GM23338 (cell line): ENCODE results near the gene USP3. TPM values are rescaled to one million over a fixed set of nuclear protein-coding genes. Genes with fewer than 3 reads are reported as not detected.

Experiments
- ATAC-seq: fragments of 200-7000 bp; cut with Tn5 transposase; 3 replicates; pipeline ENCODE4 v1.9.1; 2020
- DNase-seq: peaks from one replicate; pipeline ENCODE4 v3.0.0-alpha.2; 2015; ENCODE audit warnings: low spot score
- H2AFZ ChIP-seq: fragments of 200-600 bp; sonication (generic); 2 replicates; pipeline ENCODE4 v1.8.0; 2016; ENCODE audit warnings: antibody characterized with exemption, mild to moderate bottlenecking, moderate library complexity
- H3F3A ChIP-seq: fragments of 200-600 bp; sonication (generic); replicated peaks from 2 replicates; pipeline ENCODE4 v1.8.0; 2017; ENCODE audit warnings: antibody characterized with exemption, mixed run types, low read depth
- H3K27ac ChIP-seq: fragments of 200-600 bp; sonication (generic); 2 replicates; pipeline ENCODE4 v1.6.1; 2016; ENCODE audit warnings: low read depth
- H3K27me3 ChIP-seq: fragments of 200-600 bp; sonication (generic); 2 replicates; pipeline ENCODE4 v1.8.0; 2016; ENCODE audit warnings: mild to moderate bottlenecking, mixed run types, moderate library complexity; ENCODE audit not compliant: insufficient read depth
- H3K36me3 ChIP-seq: fragments of 200-600 bp; sonication (generic); 2 replicates; pipeline ENCODE4 v1.8.0; 2016; ENCODE audit warnings: mild to moderate bottlenecking; ENCODE audit not compliant: insufficient read depth
- H3K4me1 ChIP-seq: fragments of 200-600 bp; sonication (generic); 2 replicates; pipeline ENCODE4 v1.8.0; 2016; ENCODE audit warnings: mild to moderate bottlenecking, moderate library complexity; ENCODE audit not compliant: insufficient read depth
- H3K4me2 ChIP-seq: fragments of 200-600 bp; sonication (generic); 2 replicates; pipeline ENCODE4 v1.7.1; 2017; ENCODE audit warnings: mixed run types
- H3K4me3 ChIP-seq: fragments of 200-600 bp; sonication (generic); 2 replicates; pipeline ENCODE4 v1.6.1; 2016; ENCODE audit warnings: mixed run types
- H3K79me2 ChIP-seq: fragments of 200-600 bp; sonication (generic); replicated peaks from 2 replicates; pipeline ENCODE4 v1.8.0; 2017; ENCODE audit warnings: mild to moderate bottlenecking; ENCODE audit not compliant: insufficient read depth
- H3K9me2 ChIP-seq: fragments of 200-600 bp; sonication (generic); 2 replicates; pipeline ENCODE4 v1.8.0; 2017; ENCODE audit not compliant: insufficient read depth
- H4K20me1 ChIP-seq: fragments of 200-600 bp; sonication (generic); replicated peaks from 2 replicates; pipeline ENCODE4 v1.8.0; 2017; ENCODE audit warnings: mild to moderate bottlenecking; ENCODE audit not compliant: insufficient read depth
- H3K27ac Mint-ChIP-seq: 2 replicates; pipeline ENCODE4 v1.8.0; 2020; ENCODE audit warnings: inconsistent platforms, mild to moderate bottlenecking, moderate library complexity, mixed read lengths
- H3K27me3 Mint-ChIP-seq: 3 replicates; pipeline ENCODE4 v1.8.0; 2022; ENCODE audit warnings: low read depth, mild to moderate bottlenecking, moderate library complexity, mixed read lengths, inconsistent platforms; ENCODE audit not compliant: insufficient read depth, poor library complexity
- H3K36me3 Mint-ChIP-seq: 3 replicates; pipeline ENCODE4 v1.8.0; 2021; ENCODE audit warnings: low read depth, mild to moderate bottlenecking, inconsistent platforms, moderate library complexity, mixed read lengths
- H3K4me1 Mint-ChIP-seq: 3 replicates; pipeline ENCODE4 v1.8.0; 2020; ENCODE audit warnings: mild to moderate bottlenecking, inconsistent platforms, mixed read lengths
- H3K4me3 Mint-ChIP-seq: 3 replicates; pipeline ENCODE4 v1.8.0; 2021; ENCODE audit warnings: moderate library complexity, mild to moderate bottlenecking, inconsistent platforms, mixed read lengths
- H3K9me3 Mint-ChIP-seq: 3 replicates; pipeline ENCODE4 v1.8.0; 2020; ENCODE audit warnings: moderate library complexity, mild to moderate bottlenecking, inconsistent platforms, mixed read lengths
- CTCF ChIP-seq, 2 experiments: fragments of 200-600 bp in 1 of 2; sonication (generic) in 1 of 2; conservative IDR thresholded peaks; 2 replicates each; pipeline versions ENCODE4 v1.5.1 to v1.6.1; 2016 to 2017; ENCODE audit warnings: antibody characterized with exemption in 2 of 2, low read depth in 2 of 2, mild to moderate bottlenecking in 2 of 2, moderate library complexity in 1 of 2
- ETS1 ChIP-seq: IDR thresholded peaks from 2 replicates; pipeline ENCODE4 v1.6.1; 2016; ENCODE audit warnings: antibody characterized with exemption
- JUNB ChIP-seq: IDR thresholded peaks from one replicate; pipeline ENCODE4 v1.6.1; 2016; ENCODE audit warnings: antibody characterized with exemption; ENCODE audit not compliant: unreplicated experiment
- ZNF114 ChIP-seq: fragments of 250-450 bp; sonication (Bioruptor Pico); IDR thresholded peaks from 2 replicates; pipeline ENCODE4 v1.5.0; 2020; ENCODE audit warnings: mild to moderate bottlenecking, moderate library complexity
- polyA plus RNA-seq: library from polyadenylated mRNA; unstranded; fragments of >200 nt; fragmentation: Nextera tagmentation; extraction: Ambion mirVana; gene quantifications from 2 replicates; pipeline ENCODE4 v1.2.1, GENCODE V29; 2016
- total RNA-seq: library from RNA; depleted of rRNA; stranded (reverse); fragments of >200 nt; shearing (Covaris generic); gene quantifications from 2 replicates; pipeline ENCODE4 v1.2.3, GENCODE V29; 2014
- TF ChIP-seq, protein P1 (sequence below): fragments of 250-450 bp; sonication (Bioruptor Pico); IDR thresholded peaks from 2 replicates; pipeline ENCODE4 v1.5.0; 2020; ENCODE audit warnings: mild to moderate bottlenecking, moderate library complexity

Gene USP3
- total and polyA plus RNA-seq, 2 experiments from 2014 or later = 9.7 to 9.9 TPM

GRCh38 chr15:63596676-63597037 is 92.3 kb downstream of the USP3 start (continued):
- TF ChIP-seq, protein P1, sequence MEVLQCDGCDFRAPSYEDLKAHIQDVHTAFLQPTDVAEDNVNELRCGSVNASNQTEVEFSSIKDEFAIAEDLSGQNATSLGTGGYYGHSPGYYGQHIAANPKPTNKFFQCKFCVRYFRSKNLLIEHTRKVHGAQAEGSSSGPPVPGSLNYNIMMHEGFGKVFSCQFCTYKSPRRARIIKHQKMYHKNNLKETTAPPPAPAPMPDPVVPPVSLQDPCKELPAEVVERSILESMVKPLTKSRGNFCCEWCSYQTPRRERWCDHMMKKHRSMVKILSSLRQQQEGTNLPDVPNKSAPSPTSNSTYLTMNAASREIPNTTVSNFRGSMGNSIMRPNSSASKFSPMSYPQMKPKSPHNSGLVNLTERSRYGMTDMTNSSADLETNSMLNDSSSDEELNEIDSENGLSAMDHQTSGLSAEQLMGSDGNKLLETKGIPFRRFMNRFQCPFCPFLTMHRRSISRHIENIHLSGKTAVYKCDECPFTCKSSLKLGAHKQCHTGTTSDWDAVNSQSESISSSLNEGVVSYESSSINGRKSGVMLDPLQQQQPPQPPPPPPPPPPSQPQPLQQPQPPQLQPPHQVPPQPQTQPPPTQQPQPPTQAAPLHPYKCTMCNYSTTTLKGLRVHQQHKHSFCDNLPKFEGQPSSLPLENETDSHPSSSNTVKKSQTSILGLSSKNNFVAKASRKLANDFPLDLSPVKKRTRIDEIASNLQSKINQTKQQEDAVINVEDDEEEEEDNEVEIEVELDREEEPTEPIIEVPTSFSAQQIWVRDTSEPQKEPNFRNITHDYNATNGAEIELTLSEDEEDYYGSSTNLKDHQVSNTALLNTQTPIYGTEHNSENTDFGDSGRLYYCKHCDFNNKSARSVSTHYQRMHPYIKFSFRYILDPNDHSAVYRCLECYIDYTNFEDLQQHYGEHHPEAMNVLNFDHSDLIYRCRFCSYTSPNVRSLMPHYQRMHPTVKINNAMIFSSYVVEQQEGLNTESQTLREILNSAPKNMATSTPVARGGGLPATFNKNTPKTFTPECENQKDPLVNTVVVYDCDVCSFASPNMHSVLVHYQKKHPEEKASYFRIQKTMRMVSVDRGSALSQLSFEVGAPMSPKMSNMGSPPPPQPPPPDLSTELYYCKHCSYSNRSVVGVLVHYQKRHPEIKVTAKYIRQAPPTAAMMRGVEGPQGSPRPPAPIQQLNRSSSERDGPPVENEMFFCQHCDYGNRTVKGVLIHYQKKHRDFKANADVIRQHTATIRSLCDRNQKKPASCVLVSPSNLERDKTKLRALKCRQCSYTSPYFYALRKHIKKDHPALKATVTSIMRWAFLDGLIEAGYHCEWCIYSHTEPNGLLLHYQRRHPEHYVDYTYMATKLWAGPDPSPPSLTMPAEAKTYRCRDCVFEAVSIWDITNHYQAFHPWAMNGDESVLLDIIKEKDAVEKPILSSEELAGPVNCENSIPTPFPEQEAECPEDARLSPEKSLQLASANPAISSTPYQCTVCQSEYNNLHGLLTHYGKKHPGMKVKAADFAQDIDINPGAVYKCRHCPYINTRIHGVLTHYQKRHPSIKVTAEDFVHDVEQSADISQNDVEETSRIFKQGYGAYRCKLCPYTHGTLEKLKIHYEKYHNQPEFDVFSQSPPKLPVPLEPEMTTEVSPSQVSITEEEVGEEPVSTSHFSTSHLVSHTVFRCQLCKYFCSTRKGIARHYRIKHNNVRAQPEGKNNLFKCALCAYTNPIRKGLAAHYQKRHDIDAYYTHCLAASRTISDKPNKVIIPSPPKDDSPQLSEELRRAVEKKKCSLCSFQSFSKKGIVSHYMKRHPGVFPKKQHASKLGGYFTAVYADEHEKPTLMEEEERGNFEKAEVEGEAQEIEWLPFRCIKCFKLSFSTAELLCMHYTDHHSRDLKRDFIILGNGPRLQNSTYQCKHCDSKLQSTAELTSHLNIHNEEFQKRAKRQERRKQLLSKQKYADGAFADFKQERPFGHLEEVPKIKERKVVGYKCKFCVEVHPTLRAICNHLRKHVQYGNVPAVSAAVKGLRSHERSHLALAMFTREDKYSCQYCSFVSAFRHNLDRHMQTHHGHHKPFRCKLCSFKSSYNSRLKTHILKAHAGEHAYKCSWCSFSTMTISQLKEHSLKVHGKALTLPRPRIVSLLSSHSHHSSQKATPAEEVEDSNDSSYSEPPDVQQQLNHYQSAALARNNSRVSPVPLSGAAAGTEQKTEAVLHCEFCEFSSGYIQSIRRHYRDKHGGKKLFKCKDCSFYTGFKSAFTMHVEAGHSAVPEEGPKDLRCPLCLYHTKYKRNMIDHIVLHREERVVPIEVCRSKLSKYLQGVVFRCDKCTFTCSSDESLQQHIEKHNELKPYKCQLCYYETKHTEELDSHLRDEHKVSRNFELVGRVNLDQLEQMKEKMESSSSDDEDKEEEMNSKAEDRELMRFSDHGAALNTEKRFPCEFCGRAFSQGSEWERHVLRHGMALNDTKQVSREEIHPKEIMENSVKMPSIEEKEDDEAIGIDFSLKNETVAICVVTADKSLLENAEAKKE (CRISPR knock-in tag) = no peak
- no peak for TF ChIP-seq JUNB

GRCh38 chr15:63597038-63597790 is 92.8 kb downstream of the USP3 start, which contains the start of gene FBXL22:
FBXL22 (plus strand) TSS chr15:63597387; CDS start chr15:63597393, 6 bp downstream.
- no peak within 1 kb of the TSS for H3K4me3 Mint-ChIP-seq
- no peak within 1 kb of the TSS for H3K4me2 ChIP-seq
- H3K9me2 ChIP-seq = no peaks in the 10 kb centered on the region
- peaks cover 30% of the 10 kb centered on the region for H3K27me3 Mint-ChIP-seq
- H3K4me1 ChIP-seq = peaks cover 24% of the 10 kb centered on the region
- H3F3A ChIP-seq = peaks cover 9% of the 10 kb centered on the region; the same call in 1 of the 2 replicates
- H3K36me3 ChIP-seq = no peaks in the 10 kb centered on the region
- no peaks in the 10 kb centered on the region for H3K36me3 Mint-ChIP-seq
- no peak within 1 kb of the TSS for H3K27ac Mint-ChIP-seq
- H3K4me3 ChIP-seq = no peak within 1 kb of the TSS
- H3K27me3 ChIP-seq = peaks cover 29% of the 10 kb centered on the region
- no peaks in the 10 kb centered on the region for H3K79me2 ChIP-seq
- peak within 1 kb of the TSS; percentile 29; the same call in 1 of the 2 replicates for H2AFZ ChIP-seq
- H3K4me1 Mint-ChIP-seq = peaks cover 44% of the 10 kb centered on the region
- H4K20me1 ChIP-seq = no peaks in the 10 kb centered on the region
- H3K27ac ChIP-seq = no peak within 1 kb of the TSS
- ATAC-seq (no peak), DNase-seq (peak; percentile 24)
- H3K9me3 Mint-ChIP-seq = no peaks in the 10 kb centered on the region
- no peak for TF ChIP-seq ETS1
- no peak for TF ChIP-seq ZNF114
- no peak for TF ChIP-seq CTCF (conservative IDR thresholded peaks at IDR 0.05; ENCODE audit: low read depth in 2 of 2)
- TF ChIP-seq, protein P1 (CRISPR knock-in tag) = no peak
- no peak for TF ChIP-seq JUNB
